OCI-LY3 (cell line): ENCODE results near the gene TUBB4B.

ENCODE experiments used
- H2AFZ ChIP-seq: fragments of 200-600, 300-600 bp; shearing (Covaris generic); 2 replicates; pipeline ENCODE4 v1.6.0; 2014; ENCODE audit warnings: antibody characterized with exemption, low read depth, low read length
- H3K27ac ChIP-seq: fragments of 200-600, 300-600 bp; sonication (generic); 2 replicates; pipeline ENCODE4 v1.5.1; 2014; ENCODE audit warnings: mild to moderate bottlenecking, low read length, moderate library complexity, mixed read lengths
- H3K27me3 ChIP-seq: fragments of 200-600, 300-600 bp; sonication (generic); 2 replicates; pipeline ENCODE4 v1.6.1; 2014; ENCODE audit warnings: low read depth, low read length, mixed read lengths
- H3K36me3 ChIP-seq: fragments of 200-600, 300-600 bp; sonication (generic); replicated peaks from 2 replicates; pipeline ENCODE3; 2014; ENCODE audit warnings: low read depth, low read length, mixed read lengths
- H3K4me1 ChIP-seq: fragments of 300-600, 200-600 bp; sonication (generic); 2 replicates; pipeline ENCODE4 v1.6.1; 2014; ENCODE audit warnings: low read length, mixed read lengths
- H3K4me2 ChIP-seq: fragments of 200-600, 300-600 bp; sonication (generic); 2 replicates; pipeline ENCODE4 v1.6.1; 2014; ENCODE audit warnings: low read length, mixed read lengths
- H3K4me3 ChIP-seq: fragments of 300-600, 200-600 bp; sonication (generic); 2 replicates; pipeline ENCODE4 v1.5.1; 2014; ENCODE audit warnings: antibody characterized with exemption, mild to moderate bottlenecking, low read length, moderate library complexity
- H3K79me2 ChIP-seq: fragments of 300-600, 200-600 bp; shearing (Covaris generic); 2 replicates; pipeline ENCODE4 v1.6.1; 2014; ENCODE audit warnings: mild to moderate bottlenecking, low read length, mixed read lengths
- H3K9ac ChIP-seq: fragments of 300-600, 200-600 bp; shearing (Covaris generic); 2 replicates; pipeline ENCODE4 v1.6.0; 2014; ENCODE audit warnings: mild to moderate bottlenecking, low read length, moderate library complexity
- H3K9me3 ChIP-seq: fragments of 200-600, 300-600 bp; shearing (Covaris generic); 2 replicates; pipeline ENCODE4 v1.6.1; 2014; ENCODE audit warnings: low read length, mixed read lengths; ENCODE audit not compliant: insufficient read depth
- H4K20me1 ChIP-seq: fragments of 200-600, 300-600 bp; sonication (generic); 2 replicates; pipeline ENCODE4 v1.6.1; 2016; ENCODE audit warnings: low read length, mixed read lengths; ENCODE audit not compliant: insufficient read depth
- EZH2phosphoT487 ChIP-seq: fragments of 200-600 bp; shearing (Covaris generic); IDR thresholded peaks from 2 replicates; pipeline ENCODE4 v1.6.1; 2018; ENCODE audit warnings: antibody characterized with exemption, mixed run types, low read depth
- TF ChIP-seq, protein P1 (sequence below): fragments of 200-600, 300-600 bp; sonication (generic); IDR thresholded peaks from 2 replicates; pipeline ENCODE4 v1.5.1; 2014; ENCODE audit warnings: antibody characterized with exemption, low read length, low read depth

TUBB4B gene

DNA sequence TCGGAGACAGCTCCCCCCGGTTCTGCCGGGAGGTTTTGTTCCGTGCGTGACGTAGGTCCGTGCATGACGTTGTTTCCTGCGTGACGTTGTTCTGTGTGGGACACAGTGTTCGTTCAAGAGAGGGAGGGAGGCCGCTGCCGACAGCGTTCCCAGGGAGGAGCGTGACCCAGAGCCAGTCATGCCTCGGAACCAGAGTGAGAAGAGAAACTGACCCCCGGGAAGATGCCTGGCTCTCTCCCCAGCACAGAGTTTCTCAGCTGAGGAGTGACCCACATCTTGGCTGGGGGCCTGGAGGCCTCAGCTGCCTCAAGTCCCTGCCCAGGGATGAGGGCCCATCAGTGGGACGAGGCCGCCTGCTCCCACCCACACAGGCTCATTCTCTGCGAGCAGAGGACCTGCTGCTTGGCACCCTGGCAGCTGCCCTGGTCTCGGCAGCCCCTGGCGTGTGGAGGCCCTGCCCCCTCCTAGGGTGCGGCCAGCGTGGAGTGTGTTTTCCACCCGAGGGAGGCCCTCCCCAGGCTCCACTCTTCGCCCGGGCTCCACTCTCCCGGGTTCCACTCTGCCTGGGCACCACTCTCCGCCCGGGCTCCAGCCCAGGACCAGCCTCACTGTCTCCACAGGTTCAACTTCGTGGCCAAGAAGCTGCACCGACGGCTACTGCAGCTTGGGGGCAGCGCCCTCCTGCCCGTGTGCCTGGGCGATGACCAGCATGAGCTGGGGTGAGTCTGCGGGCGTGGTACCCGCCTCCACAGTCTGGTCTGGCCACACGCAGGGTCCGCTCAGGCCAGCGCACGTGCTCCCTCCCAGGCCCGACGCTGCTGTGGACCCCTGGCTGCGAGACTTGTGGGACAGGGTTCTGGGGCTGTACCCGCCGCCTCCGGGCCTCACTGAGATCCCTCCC is 27.7 kb upstream of the TUBB4B start:
- H3K4me1 ChIP-seq: no peaks in the 10 kb centered on the region
- no peaks in the 10 kb centered on the region for H3K79me2 ChIP-seq
- H3K27ac ChIP-seq: no peak overlapping the region
- H2AFZ ChIP-seq: no peak overlapping the region
- H3K9me3 ChIP-seq: no peaks in the 10 kb centered on the region
- peak overlapping the region; percentile 73 for H3K4me2 ChIP-seq
- peak overlapping the region; percentile 61 for H3K9ac ChIP-seq
- H4K20me1 ChIP-seq: no peaks in the 10 kb centered on the region
- no peaks in the 10 kb centered on the region for H3K27me3 ChIP-seq
- TF ChIP-seq, protein P1, sequence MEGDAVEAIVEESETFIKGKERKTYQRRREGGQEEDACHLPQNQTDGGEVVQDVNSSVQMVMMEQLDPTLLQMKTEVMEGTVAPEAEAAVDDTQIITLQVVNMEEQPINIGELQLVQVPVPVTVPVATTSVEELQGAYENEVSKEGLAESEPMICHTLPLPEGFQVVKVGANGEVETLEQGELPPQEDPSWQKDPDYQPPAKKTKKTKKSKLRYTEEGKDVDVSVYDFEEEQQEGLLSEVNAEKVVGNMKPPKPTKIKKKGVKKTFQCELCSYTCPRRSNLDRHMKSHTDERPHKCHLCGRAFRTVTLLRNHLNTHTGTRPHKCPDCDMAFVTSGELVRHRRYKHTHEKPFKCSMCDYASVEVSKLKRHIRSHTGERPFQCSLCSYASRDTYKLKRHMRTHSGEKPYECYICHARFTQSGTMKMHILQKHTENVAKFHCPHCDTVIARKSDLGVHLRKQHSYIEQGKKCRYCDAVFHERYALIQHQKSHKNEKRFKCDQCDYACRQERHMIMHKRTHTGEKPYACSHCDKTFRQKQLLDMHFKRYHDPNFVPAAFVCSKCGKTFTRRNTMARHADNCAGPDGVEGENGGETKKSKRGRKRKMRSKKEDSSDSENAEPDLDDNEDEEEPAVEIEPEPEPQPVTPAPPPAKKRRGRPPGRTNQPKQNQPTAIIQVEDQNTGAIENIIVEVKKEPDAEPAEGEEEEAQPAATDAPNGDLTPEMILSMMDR: peak; percentile 35
- TF ChIP-seq EZH2phosphoT487: no peak
- H3K36me3 ChIP-seq: peaks cover 5% of the 10 kb centered on the region
- peak overlapping the region; percentile 78 for H3K4me3 ChIP-seq

GRCh38 chr9:137214620-137215019 is 26.5 kb upstream of the TUBB4B start:
- no peak overlapping the region for H3K4me3 ChIP-seq
- no peaks in the 10 kb centered on the region for H4K20me1 ChIP-seq
- H3K4me1 ChIP-seq: no peaks in the 10 kb centered on the region
- H3K4me2 ChIP-seq: no peak overlapping the region
- no peak overlapping the region for H3K9ac ChIP-seq
- peaks cover 5% of the 10 kb centered on the region for H3K36me3 ChIP-seq
- no peak overlapping the region for H2AFZ ChIP-seq
- H3K9me3 ChIP-seq: no peaks in the 10 kb centered on the region
- TF ChIP-seq, protein P1: no peak
- TF ChIP-seq EZH2phosphoT487: no peak
- no peaks in the 10 kb centered on the region for H3K27me3 ChIP-seq
- no peak overlapping the region for H3K27ac ChIP-seq
- H3K79me2 ChIP-seq: no peaks in the 10 kb centered on the region

DNA sequence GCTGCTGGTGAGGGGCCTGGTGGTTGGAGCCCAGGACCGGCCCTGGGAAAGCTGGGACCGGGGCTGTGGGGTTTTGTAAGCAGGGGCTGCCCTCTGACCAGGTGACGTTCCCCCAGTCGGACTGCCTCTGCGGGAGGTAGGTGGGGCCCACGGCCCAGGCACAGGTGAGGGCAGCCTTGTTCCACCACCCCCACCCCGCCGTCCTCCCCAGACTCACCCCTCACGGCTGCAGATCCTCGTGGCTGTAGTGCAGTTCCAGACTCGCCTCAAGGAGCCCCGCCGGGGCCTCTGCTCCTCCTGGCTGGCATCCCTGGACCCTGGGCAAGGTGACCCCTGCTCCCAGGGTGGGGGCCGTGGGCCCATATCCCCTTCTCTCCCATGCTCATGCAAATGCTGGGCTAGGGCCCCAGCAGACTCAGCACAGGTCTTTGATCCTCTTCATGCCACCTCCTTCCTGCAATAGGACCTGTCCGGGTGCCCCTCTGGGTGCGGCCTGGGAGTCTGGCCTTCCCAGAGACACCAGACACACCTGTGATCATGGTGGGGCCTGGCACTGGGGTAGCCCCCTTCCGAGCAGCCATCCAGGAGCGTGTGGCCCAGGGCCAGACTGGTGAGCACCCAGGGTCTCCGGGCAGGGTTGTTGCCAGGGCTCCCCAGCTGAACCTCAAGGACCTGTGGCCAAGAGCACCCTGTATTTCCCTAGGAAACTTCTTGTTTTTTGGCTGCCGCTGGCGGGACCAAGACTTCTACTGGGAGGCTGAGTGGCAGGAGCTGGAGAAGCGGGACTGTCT is 25.7 kb upstream of the TUBB4B start:
- no peaks in the 10 kb centered on the region for H3K36me3 ChIP-seq
- H3K4me3 ChIP-seq: no peak overlapping the region

More for the DNA sequence above, 25.7 kb upstream of the TUBB4B start:
- Histone ChIP-seq H3K4me1 (no peaks in the 10 kb centered on the region), H3K9me3 (no peaks in the 10 kb centered on the region), H2AFZ (no peak overlapping the region), H3K79me2 (no peaks in the 10 kb centered on the region), H3K27ac (no peak overlapping the region), H3K27me3 (no peaks in the 10 kb centered on the region), H3K9ac (no peak overlapping the region), H4K20me1 (no peaks in the 10 kb centered on the region), H3K4me2 (no peak overlapping the region)
- TF ChIP-seq, protein P1: no peak
- no peak for TF ChIP-seq EZH2phosphoT487
